NCI-H748 (cell line): ENCODE results near the gene TUFM.
A peak's percentile ranks its signal among the peaks of the same experiment; 100 is the strongest.
"Not testable (repeated sequence)": the region's sequence is repeated elsewhere in the genome, so short reads cannot be mapped to it uniquely, and the experiment has no call there.

Source experiments
- DNase-seq: peaks from one replicate; lab custom pipeline; 2025; ENCODE audit not compliant: unreplicated experiment; lab: John Stamatoyannopoulos, UW

TUFM gene

GRCh38 chr16:28807445-28808120, 38.6 kb downstream of the TUFM start:
- not testable (repeated sequence) for DNase-seq

- peak; percentile 58 for DNase-seq
Observed at GRCh38 chr16:28802235-28803019, 43.7 kb downstream of the TUFM start.
